Type B pancreatic cell (in vitro differentiated cells): ENCODE data around the gene LOC128125822.
A peak's percentile ranks its signal among the peaks of the same experiment; 100 is the strongest.

ENCODE experiments used
- DNase-seq: peaks from one replicate; pipeline ENCODE4 v3.0.0; 2021; ENCODE audit warnings: mixed read lengths; ENCODE audit not compliant: unreplicated experiment; ENCODE audit errors: extremely low spot score
- H3K27ac Mint-ChIP-seq: 2 replicates; pipeline ENCODE4 v1.8.0; 2021; ENCODE audit warnings: mild to moderate bottlenecking, mixed read lengths
- H3K27me3 Mint-ChIP-seq: 2 replicates; pipeline ENCODE4 v1.8.0; 2021; ENCODE audit warnings: mixed read lengths
- H3K36me3 Mint-ChIP-seq: 2 replicates; pipeline ENCODE4 v1.8.0; 2021; ENCODE audit warnings: mixed read lengths
- H3K4me1 Mint-ChIP-seq: one replicate; pipeline ENCODE4 v1.8.0; 2021; ENCODE audit warnings: mixed read lengths; ENCODE audit not compliant: unreplicated experiment
- H3K4me3 Mint-ChIP-seq: 2 replicates; pipeline ENCODE4 v1.8.0; 2021; ENCODE audit warnings: mild to moderate bottlenecking, mixed read lengths
- H3K9me3 Mint-ChIP-seq: 2 replicates; pipeline ENCODE4 v1.8.0; 2021; ENCODE audit warnings: mixed read lengths
- CTCF ChIP-seq: fragments of 200-600 bp; sonication (generic); conservative IDR thresholded peaks from 2 replicates; pipeline ENCODE4 v1.5.0; 2021; ENCODE audit warnings: antibody characterized with exemption, mild to moderate bottlenecking

Gene LOC128125822

DNA sequence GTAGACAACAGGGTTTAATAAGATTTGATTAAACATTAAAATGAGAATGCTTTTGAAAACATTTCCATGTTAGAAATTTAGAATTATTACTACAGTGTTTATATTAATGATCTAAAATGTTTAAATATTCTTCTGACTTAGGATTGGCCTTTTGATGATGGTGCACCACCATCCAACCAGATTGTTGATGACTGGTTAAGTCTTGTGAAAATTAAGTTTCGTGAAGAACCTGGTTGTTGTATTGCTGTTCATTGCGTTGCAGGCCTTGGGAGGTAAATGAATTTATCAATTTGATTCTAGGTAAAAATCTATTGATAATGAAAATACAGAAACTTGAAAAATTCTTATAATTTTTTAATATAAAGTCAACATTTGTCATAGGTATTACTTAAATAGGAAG is 6.5 kb downstream of the LOC128125822 start:
- Mint-ChIP-seq H3K27me3 (no peaks in the 10 kb centered on the region), H3K4me1 (peaks cover 16% of the 10 kb centered on the region), H3K27ac (no peak overlapping the region), H3K9me3 (no peaks in the 10 kb centered on the region), H3K4me3 (no peak overlapping the region), H3K36me3 (peaks cover 49% of the 10 kb centered on the region)
- no peak for TF ChIP-seq CTCF
- no peak for DNase-seq

GRCh38 chr6:63579937-63580703 is 7.8 kb downstream of the LOC128125822 start:
- H3K27ac Mint-ChIP-seq, result no peak overlapping the region
- no peaks in the 10 kb centered on the region for H3K27me3 Mint-ChIP-seq
- H3K36me3 Mint-ChIP-seq, result peaks cover 45% of the 10 kb centered on the region
- TF ChIP-seq CTCF, result no peak
- no peaks in the 10 kb centered on the region for H3K9me3 Mint-ChIP-seq
- peaks cover 5% of the 10 kb centered on the region for H3K4me1 Mint-ChIP-seq
- DNase-seq, result no peak
- H3K4me3 Mint-ChIP-seq, result no peak overlapping the region

GRCh38 chr6:63580704-63580961 is 8.4 kb downstream of the LOC128125822 start:
- H3K27ac Mint-ChIP-seq, result no peak overlapping the region

DNA sequence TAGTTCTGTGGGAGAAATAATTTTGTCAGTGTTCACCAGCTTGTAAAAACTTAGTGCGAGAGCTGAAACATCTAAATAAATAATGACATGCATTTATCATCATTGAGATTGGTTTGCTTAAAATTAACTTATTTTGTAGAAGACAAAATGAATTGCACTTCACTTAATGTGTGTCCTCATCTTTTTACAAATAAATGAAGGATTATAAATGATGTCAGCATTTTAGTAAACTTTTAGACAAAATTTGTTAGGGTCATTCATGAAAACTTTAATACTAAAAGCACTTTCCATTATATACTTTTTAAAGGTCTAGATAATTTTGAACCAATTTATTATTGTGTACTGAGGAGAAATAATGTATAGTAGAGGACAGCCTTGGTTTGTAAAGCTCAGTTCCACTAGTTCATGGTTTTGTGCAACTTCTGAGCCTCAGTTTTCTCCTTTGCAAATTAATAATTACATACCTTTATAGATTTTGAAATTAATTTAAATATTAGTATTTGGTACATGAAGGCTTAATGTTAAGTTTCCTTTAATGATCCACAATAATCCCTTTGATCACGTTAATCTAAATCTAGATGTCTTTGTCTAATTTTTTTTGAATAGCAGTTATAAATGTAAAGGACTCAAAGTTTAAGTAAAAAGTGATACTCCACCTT is 9.2 kb downstream of the LOC128125822 start:
- H3K4me3 Mint-ChIP-seq, result no peak overlapping the region
- no peak for TF ChIP-seq CTCF
- H3K27ac Mint-ChIP-seq, result no peak overlapping the region
- peaks cover 40% of the 10 kb centered on the region for H3K36me3 Mint-ChIP-seq
- H3K4me1 Mint-ChIP-seq, result no peaks in the 10 kb centered on the region
- DNase-seq, result no peak
- H3K27me3 Mint-ChIP-seq, result no peaks in the 10 kb centered on the region
- H3K9me3 Mint-ChIP-seq, result no peaks in the 10 kb centered on the region

More at GRCh38 chr6:63580704-63580961, 8.4 kb downstream of the LOC128125822 start:
- no peak for TF ChIP-seq CTCF
- Mint-ChIP-seq H3K36me3 (peaks cover 45% of the 10 kb centered on the region), H3K9me3 (no peaks in the 10 kb centered on the region), H3K4me1 (peaks cover 4% of the 10 kb centered on the region), H3K27me3 (no peaks in the 10 kb centered on the region), H3K4me3 (no peak overlapping the region)
- DNase-seq, result no peak

DNA sequence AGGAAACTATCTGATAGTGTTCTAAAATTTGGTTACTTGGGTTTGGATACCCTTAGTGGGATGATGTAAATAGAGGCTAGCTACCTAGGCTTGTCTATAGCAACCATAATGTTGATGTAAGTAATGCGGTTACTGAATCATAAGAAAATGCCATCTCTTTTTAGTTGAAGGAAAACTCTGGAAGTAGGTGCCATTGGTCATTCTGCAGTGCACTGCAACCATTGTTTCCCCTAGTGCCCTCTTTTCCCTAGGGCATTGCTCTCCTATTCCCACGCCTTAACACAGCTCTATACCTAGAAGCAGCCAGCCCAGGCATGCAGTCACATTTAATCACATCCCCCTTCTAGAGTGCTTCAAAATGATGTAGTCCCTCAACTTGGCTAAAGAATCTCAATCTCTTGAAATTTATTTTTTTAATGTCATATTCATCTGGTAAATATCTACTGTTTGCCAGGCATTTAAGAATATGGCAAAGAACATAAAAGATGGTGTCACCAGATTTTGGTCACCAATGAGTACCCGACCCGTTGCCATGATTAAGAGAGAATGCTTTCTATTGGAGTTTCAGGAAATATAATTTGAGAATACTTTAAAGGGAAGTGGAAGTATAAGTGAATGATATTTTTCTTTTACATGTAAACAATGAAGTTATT is 10.4 kb downstream of the LOC128125822 start:
- H3K27me3 Mint-ChIP-seq, result no peaks in the 10 kb centered on the region
- H3K36me3 Mint-ChIP-seq, result peaks cover 32% of the 10 kb centered on the region
- H3K27ac Mint-ChIP-seq, result peak overlapping the region; percentile 1
- DNase-seq, result no peak
- no peak for TF ChIP-seq CTCF
- H3K9me3 Mint-ChIP-seq, result no peaks in the 10 kb centered on the region
- H3K4me1 Mint-ChIP-seq, result no peaks in the 10 kb centered on the region
- H3K4me3 Mint-ChIP-seq, result no peak overlapping the region
